HG02938 (cell line): ENCODE results near the gene FLT1.
A peak's percentile ranks its signal among the peaks of the same experiment; 100 is the strongest.

Experiments used
- ATAC-seq: cut with Tn5 transposase; IDR thresholded peaks from one replicate; pipeline ENCODE4 v1.9.1; 2021; ENCODE audit warnings: mild to moderate bottlenecking, moderate library complexity; ENCODE audit not compliant: unreplicated experiment

Gene FLT1

GRCh38 chr13:28429685-28430290 lies 65.1 kb downstream of the FLT1 start:
- ATAC-seq = peak; percentile 94

GRCh38 chr13:28429096-28429495 lies 65.8 kb downstream of the FLT1 start:
- ATAC-seq = no peak

GRCh38 chr13:28426381-28426780 lies 68.5 kb downstream of the FLT1 start:
- ATAC-seq = no peak

GRCh38 chr13:28425793-28426192 lies 69.1 kb downstream of the FLT1 start:
- no peak for ATAC-seq

GRCh38 chr13:28424541-28424940 lies 70.4 kb downstream of the FLT1 start:
- no peak for ATAC-seq

- ATAC-seq = no peak
These were observed 71.9 kb downstream of the FLT1 start for GRCh38 chr13:28423010-28423409.

GRCh38 chr13:28421676-28422410 lies 73.1 kb downstream of the FLT1 start:
- no peak for ATAC-seq

- ATAC-seq = no peak
These were observed 74.2 kb downstream of the FLT1 start for GRCh38 chr13:28420704-28421103.

- ATAC-seq = no peak
These were observed 78.9 kb downstream of the FLT1 start for GRCh38 chr13:28415994-28416421.

GRCh38 chr13:28413999-28414398 lies 80.9 kb downstream of the FLT1 start:
- no peak for ATAC-seq

- no peak for ATAC-seq
These were observed 81.9 kb downstream of the FLT1 start for GRCh38 chr13:28412981-28413380.

GRCh38 chr13:28411831-28412353 lies 83.0 kb downstream of the FLT1 start:
- no peak for ATAC-seq

GRCh38 chr13:28410096-28410495 lies 84.8 kb downstream of the FLT1 start:
- ATAC-seq = no peak

- ATAC-seq = no peak
These were observed 85.3 kb downstream of the FLT1 start for GRCh38 chr13:28409648-28410047.

- ATAC-seq = no peak
These were observed 86.1 kb downstream of the FLT1 start for GRCh38 chr13:28408863-28409262.

GRCh38 chr13:28408235-28408848 lies 86.6 kb downstream of the FLT1 start:
- ATAC-seq = no peak

GRCh38 chr13:28406733-28407266 lies 88.1 kb downstream of the FLT1 start:
- ATAC-seq = no peak

GRCh38 chr13:28402057-28402381 lies 92.9 kb downstream of the FLT1 start:
- ATAC-seq = no peak

GRCh38 chr13:28401303-28402056 lies 93.4 kb downstream of the FLT1 start:
- no peak for ATAC-seq

GRCh38 chr13:28396053-28396452 lies 98.9 kb downstream of the FLT1 start:
- ATAC-seq = no peak

GRCh38 chr13:28394422-28394821 lies 100.5 kb downstream of the FLT1 start:
- ATAC-seq = no peak
